ENCODE measurements around the gene EPB41L4B.

Gene EPB41L4B

DNA sequence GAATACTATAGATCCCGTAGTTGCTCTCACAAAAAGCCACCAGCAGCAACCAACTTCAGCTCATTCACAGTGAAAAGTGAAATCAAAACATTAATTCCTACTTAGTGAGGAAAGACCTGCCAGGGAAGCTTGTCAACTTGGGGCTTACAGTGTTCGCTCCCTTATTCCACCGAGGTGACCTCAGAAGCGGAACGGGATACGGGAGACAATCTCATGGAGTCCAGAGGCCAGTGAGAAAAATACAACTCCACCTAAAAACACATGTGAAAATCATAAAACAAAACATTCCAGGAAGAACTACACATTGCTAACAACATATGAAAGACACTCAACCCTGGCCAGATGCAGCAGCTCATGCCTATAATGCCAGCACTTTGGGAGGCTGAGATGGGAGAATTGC is 11.6 kb downstream of the EPB41L4B start:
- no peak overlapping the region for H3K4me3 ChIP-seq (ENCODE audit: low read length)
- TF ChIP-seq, protein P1, sequence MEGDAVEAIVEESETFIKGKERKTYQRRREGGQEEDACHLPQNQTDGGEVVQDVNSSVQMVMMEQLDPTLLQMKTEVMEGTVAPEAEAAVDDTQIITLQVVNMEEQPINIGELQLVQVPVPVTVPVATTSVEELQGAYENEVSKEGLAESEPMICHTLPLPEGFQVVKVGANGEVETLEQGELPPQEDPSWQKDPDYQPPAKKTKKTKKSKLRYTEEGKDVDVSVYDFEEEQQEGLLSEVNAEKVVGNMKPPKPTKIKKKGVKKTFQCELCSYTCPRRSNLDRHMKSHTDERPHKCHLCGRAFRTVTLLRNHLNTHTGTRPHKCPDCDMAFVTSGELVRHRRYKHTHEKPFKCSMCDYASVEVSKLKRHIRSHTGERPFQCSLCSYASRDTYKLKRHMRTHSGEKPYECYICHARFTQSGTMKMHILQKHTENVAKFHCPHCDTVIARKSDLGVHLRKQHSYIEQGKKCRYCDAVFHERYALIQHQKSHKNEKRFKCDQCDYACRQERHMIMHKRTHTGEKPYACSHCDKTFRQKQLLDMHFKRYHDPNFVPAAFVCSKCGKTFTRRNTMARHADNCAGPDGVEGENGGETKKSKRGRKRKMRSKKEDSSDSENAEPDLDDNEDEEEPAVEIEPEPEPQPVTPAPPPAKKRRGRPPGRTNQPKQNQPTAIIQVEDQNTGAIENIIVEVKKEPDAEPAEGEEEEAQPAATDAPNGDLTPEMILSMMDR (conservative IDR thresholded peaks at IDR 0.05; ENCODE audit: low read depth, low read length), result no peak
- DNase-seq (ENCODE audit: low read depth), result no peak

DNA sequence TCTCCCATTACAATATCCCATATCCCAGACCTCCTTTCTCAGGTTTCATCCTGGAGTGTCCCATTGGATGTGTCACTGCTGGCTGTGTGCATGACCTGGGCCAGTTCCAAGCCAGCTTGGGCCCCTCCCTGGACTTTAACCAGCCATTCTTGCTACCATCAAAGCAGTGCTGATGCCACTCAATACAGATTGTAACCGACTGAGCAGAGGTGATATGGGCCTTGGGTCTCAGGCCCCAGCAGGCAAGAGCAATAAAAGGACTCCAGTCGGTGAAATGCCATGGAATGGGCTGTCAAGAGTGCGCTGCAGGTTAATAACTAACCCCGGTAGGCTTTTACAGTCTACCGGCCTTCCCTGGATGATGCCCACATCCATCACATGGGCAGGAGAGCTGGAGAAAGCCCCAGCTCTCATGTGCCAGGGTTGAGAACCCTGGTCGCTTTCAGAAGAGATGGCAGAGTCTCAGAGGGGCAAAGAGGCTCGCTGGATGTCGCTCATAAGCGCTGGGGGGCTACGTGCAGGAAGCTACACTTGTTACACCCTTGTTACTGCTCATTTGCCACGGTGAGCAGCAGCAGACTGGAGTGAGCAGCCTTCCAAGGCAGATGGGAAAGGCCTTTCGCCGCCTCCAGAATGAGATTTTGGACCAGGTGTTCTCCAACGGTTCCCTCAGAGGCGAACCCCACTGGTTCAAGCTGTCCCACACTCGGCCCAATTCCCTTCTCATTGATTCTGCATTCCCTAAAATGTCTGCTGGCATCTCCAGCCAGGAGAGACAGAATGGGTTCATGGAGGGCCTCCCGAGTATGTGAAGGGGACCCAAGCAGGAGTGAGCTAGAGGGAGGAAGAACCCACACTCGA is 13.2 kb downstream of the EPB41L4B start:
- H3K4me3 ChIP-seq (ENCODE audit: low read length), result no peak overlapping the region
- TF ChIP-seq, protein P1 (conservative IDR thresholded peaks at IDR 0.05; ENCODE audit: low read depth, low read length), result no peak
- no peak for DNase-seq (ENCODE audit: low read depth)

DNA sequence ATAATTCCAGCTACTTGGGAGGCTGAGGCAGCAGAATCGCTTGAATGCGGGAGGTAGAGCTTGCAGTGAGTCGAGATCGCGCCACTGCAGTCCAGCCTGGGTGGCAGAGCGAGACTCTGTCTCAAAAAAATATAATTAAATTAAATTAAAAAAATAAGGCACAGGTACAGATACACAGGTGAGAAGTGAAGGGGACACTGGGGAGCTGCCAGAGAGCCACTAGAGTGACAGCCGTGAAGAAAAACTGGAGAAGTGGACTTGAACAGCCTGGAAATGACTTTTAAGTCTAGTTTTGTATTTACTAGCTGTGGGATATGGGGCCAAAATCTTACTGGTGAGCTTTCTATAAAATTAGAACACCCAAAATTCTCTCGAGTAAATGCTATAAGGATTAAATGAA is 15.1 kb downstream of the EPB41L4B start:
- no peak overlapping the region for H3K4me3 ChIP-seq (ENCODE audit: low read length)
- TF ChIP-seq, protein P1 (conservative IDR thresholded peaks at IDR 0.05; ENCODE audit: low read depth, low read length), result no peak
- no peak for DNase-seq (ENCODE audit: low read depth)

DNA sequence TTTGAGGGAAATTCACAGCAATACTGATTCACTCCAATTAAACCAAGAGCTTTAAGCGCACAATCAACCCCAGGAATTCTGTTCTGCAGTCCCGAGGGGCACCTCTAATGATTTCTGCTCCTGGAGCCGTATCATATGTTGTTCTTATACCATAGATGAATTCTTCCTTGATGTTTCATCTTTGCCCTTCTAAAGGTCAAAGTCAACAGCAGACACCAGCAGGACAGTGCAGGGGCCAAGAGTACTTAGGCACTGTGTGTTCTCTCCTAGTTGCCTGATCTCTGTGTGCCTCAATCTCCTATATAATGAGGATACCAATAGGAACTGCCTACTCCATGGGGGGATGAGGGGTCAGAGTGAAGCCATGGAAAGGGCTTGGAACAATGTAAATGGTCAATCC is 16.5 kb downstream of the EPB41L4B start:
- TF ChIP-seq, protein P1 (conservative IDR thresholded peaks at IDR 0.05; ENCODE audit: low read depth, low read length), result no peak
- no peak overlapping the region for H3K4me3 ChIP-seq (ENCODE audit: low read length)
- no peak for DNase-seq (ENCODE audit: low read depth)

DNA sequence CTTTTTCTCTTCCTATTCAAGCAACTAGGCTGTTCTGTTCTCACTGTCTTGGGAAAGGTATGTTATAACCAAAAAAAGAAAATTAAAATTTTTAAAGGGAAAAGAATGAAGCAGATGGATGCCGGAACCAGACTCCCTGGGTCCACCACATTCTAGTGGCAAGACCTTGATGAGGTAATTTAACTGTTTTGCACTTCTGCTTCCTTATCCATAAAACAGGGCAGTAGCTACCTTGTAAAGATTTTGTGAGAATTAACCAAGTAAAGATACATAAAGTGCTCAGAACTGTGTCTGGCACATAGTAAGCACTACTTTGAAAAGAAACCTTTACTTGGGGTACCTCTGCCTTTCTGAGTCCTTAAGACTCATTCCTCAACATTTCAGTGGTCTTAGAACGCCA is 17.0 kb downstream of the EPB41L4B start:
- TF ChIP-seq, protein P1 (conservative IDR thresholded peaks at IDR 0.05; ENCODE audit: low read depth, low read length), result no peak

DNA sequence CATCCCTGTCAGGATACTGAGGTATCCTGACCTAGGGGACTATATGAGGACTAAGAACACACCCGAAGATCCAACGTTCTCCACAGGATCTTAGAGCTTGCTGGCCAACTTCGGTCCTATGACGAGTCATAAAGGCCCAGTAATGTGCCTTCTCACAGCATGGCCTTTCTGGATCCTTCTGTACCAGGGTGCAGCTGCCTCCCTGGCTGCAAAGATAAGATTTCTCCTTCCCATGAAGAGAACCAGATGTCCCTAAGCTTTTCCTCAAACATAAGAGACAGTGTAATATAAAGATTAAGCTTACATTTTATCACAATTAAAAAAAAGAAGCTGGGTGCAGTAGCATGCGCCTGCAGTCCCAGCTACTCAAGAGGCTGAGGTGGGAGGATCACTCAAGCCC is 18.3 kb downstream of the EPB41L4B start:
- no peak overlapping the region for H3K4me3 ChIP-seq (ENCODE audit: low read length)
- no peak for DNase-seq (ENCODE audit: low read depth)
- TF ChIP-seq, protein P1 (conservative IDR thresholded peaks at IDR 0.05; ENCODE audit: low read depth, low read length), result no peak

More for the DNA sequence above, 17.0 kb downstream of the EPB41L4B start:
- H3K4me3 ChIP-seq (ENCODE audit: low read length), result no peak overlapping the region
- no peak for DNase-seq (ENCODE audit: low read depth)

DNA sequence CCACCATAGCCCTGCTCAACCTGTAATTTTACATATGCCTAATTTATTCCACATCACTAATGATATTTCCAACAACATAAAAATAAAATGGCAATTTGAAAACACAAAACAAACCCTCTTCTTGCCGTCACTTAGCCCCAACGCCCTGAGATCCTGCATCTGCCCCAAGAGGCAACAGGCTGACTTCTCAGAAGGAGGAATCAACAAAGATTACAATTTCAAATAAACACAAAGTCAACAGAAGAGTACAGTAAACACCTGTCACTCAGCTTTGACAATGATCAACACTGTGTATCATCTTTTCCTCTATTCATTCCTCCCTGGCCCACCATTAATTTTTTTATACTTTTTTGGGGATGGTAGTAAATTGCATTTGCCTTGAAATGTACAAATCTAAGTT is 19.8 kb downstream of the EPB41L4B start:
- TF ChIP-seq, protein P1 (conservative IDR thresholded peaks at IDR 0.05; ENCODE audit: low read depth, low read length), result no peak
- H3K4me3 ChIP-seq (ENCODE audit: low read length), result no peak overlapping the region
- no peak for DNase-seq (ENCODE audit: low read depth)

Measured in retinal pigment epithelial cell (primary cell).